ENCODE data around the gene DDR1. TPM values are rescaled to one million over a fixed set of nuclear protein-coding genes. Genes with fewer than 3 reads are reported as not detected.
"Not testable (repeated sequence)": the region's sequence is repeated elsewhere in the genome, so short reads cannot be mapped to it uniquely, and the experiment has no call there.

DDR1 gene
- total RNA-seq, 1 donor from 2014 or later, result 20.1 TPM

DNA sequence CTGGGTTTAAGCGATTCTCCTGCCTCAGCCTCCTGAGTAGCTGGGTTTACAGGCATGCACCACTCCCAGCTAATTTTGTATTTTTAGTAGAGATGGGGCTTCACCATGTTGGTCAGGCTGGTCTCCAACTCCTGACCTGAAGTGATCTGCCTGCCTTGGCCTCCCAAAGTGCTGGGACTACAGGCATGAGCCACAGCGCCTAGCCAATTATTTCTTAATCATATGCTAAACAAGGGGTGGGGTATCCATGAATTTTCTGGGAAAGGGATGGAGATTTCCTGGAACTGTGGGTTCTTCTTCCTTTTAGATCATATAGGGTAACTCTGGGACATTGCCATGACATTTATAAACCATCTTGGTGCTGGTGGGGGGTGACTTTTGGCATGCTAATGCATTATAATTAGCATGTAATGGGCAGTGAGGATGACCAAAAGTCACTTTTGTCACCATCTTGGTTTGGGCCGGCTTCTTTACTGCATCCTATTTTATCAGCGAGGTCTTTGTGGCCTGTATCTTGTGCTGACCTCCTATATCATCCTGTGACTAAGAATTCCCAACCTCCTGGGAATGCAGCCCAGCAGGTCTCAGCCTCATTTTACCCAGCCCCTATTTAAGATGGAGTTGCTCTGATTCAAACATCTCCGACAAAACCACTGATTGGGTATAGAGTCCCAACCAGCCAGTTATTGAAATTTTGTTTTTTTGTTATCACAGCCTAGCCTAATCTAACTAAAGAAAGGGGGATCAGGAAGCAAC, 29.9 kb upstream of the DDR1 start:
- intact Hi-C loops (cut with micrococcal nuclease), result no loop called here

DNA sequence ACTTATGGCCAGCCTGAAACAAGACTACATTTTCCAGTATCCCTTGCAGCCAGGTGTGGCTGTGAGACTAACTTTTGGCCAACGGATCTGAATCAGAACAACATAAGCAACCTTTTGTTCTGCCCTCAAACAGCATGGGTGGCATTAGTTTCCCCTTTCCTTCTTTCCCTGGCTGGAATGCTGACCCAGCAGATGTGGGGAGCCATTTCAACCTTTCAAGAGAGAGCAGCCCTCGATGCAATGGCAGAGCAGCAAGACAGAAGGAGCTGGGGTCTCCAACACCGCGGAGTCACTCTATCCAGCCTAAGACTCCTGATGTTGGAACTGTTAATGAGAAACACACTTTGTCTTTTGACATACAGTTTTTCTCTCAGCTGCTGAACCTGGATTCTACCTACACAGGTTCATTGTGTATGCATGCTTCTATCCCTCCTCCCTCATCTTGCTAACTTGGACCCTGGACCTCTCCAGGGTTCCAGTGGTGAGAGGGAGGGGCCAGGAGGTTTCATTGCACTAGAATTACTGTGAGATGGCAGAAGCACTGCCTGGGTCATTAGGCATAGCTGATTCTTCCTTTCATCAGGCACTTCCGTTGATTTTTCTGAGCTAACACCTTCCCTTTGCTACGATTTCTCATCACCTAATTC, 28.8 kb upstream of the DDR1 start:
- intact Hi-C loops (cut with micrococcal nuclease), result no loop called here

DNA sequence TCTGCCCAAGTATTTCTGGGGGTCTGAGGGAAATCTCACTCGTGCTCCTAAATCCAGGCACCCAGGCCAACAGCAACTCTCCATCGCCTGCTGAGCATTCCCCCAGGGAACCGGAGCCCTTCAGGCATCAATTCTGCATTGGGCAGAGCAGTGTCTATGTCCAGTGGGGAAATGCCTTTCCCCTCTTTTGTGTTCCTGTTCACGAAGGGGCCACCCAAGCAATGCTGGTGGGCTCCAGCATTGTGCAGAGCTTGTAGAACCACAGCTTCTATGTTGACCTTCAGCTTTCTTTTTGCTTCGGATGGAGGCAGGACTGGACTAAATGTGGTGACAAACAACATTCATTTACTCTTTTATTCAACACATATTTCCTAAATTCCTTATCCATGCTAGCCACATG, 27.2 kb upstream of the DDR1 start:
- intact Hi-C loops (cut with micrococcal nuclease), result no loop called here

DNA sequence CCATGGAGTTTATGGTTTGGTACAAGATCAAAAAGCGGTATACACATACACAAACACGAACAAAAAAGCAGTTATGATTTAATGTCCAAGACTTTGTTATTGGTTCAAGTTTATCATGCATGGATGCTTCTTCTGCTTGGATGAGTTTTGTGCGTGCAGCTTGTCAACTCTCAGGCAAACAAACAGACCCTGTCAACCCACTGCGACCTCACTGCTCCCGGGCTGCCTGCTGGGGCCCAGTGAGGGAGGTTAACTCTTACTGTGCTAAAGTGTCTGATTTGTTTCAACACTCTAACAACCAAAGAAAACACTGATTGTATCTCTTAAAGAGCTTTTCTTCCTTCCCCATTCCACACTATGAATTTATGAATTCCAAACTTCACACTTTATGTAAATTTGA, 26.8 kb upstream of the DDR1 start:
- intact Hi-C loops (cut with micrococcal nuclease), result no loop called here

DNA sequence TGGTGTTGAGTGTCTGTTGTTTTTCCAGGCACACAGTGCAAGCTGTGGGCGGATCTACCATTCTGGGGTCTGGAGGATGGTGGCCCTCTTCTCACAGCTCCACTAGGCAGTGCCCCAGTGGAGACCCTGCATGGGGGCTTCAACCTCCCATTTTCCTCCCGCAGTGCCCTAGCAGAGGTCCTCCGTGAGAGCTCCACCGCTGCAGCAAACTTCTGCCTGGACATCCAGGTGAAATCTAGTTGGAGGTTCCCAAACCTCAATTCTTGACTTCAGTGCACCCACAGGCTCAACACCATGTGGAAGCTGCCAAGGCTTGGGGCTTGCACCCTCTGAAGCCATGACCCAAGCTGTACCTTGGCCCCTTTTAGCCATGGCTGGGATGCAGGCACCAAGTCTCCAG, 24.6 kb upstream of the DDR1 start:
- intact Hi-C loops (cut with micrococcal nuclease), result not testable (repeated sequence)

DNA sequence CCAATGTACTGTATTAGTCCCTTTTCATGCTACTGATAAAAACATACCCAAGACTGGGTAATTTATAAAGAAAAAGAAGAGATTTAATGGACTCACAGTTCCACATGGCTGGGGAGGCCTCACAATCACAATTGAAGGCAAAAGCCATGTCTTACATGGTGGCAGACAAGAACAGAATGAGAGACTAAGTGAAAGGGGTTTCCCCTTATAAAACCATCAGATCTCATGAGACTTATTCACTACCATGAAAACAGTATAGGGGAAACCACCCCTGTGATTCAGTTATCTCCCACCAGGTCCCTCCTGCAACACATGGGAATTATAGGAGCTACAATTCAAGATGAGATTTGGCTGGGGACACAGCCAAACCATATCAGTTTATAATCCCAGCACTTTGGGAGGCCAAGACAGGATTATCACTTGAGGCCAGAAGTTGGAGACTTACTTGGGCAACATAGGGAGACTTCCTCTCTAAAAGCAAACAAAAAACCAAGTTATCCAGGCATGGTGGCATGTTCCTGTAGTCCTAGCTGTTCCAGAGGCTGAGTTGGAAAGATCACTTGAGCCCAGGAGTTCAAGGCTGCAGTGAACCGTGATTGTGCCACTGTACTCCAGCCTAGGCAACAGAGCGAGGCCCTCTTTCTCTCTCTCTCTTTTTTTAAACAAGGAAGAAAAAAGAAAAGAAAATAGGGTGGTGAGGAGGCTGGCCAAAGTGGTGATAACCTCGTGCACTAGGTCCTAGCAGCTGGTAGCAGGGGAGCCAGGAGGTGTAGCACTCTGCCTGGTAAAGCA, 22.9 kb upstream of the DDR1 start:
- intact Hi-C loops (cut with micrococcal nuclease), result no loop called here

DNA sequence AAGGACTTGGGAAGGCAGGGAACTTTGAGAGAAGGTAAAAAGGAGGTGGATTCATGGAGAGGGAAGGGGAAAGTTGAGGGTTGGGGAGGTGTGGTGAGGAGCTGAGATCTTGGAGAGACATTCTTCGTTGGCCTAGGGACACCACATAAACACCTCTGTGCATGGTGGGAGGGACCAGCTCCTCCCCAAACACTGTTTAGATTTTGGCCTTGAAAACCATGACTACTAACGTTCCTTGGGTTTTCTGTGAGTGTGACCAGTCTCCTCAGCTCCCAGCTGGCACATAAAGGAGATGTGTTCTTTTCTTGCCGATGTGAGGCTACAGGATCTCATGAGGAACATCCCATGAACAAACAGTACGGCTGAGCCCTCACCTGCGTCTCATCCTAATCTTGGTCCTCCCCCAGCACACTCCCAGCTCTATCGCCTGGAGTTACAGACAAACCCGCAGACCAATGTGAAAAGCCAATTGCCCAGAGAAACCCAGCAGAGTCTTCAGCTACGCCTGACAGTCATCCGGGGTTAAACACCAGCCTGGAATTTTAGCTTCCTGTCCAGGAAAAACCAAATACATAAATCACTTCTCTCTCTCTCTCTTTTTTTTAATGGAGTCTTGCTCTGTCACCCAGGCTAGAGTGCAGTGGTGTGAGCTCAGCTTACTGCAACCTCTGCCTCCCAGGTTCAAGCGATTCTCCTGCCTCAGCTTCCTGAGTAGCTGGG, 22.0 kb upstream of the DDR1 start:
- intact Hi-C loops (cut with micrococcal nuclease), result no loop called here

DNA sequence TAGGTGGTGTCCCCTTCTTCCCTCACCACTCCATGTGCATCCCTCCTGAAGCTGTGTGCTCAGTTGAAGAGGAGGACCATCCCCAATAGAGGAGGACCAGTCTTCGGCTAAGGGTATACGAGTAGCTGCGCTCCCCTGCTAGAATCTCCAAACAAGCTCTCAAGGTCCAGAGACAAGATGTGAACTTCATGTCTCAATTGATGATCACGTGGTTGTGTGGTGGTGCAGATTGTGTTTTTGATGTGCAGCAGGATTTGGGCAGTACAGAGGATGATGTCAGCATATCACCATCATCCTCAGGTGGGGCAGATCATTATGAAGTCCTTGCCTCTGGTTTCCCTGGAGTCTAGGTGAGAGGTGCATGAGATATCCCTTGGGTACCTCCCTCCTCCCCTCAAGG, 20.0 kb upstream of the DDR1 start:
- intact Hi-C loops (cut with micrococcal nuclease), result no loop called here

DNA sequence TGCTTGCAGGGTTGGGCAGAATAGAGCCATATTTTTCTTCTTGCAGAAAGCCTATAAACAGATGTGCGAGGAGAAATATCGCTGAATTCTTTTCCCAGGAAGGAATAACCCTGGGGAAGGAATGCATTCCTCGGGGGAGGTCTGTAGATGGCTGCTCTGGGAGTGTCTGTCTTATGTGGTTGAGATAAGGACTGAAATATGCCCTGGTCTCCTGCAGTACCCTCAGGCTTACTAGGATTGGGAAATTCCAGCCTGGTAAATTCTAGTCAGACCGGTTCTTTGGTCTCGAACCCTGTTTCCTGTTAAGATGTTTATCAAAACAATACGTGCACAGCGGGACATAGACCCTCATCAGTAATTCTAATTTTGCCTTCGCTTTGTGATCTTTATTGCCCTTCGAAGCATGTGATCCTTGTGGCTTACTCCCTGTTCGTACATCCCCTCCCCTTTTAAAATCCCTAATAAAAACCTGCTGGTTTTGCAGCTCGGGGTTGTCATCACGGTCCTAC, 15.0 kb upstream of the DDR1 start:
- intact Hi-C loops (cut with micrococcal nuclease), result not testable (repeated sequence)

DNA sequence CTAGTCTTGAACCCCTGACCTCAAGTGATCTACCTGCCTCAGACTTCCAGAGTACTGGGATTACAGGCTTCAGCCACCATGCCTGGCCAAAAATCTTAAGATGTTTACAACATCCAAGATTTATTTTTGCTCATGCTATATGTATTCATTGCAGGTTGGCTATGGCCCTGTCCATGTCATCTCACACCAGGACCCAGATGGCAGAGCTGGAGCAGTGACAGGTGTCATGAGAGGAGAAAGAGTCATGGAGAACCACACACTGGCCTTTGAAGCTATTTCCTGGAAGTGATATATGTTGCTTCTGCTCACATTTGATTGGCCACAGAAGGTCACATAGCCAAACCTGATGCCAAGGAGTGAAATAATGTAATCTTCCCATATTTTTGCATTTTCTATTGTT, 13.8 kb upstream of the DDR1 start:
- intact Hi-C loops (cut with micrococcal nuclease), result loop anchor here (10.0 kb wide), 1 partner anchor 386 kb away; the partner anchor contains the start of gene HLA-E

DNA sequence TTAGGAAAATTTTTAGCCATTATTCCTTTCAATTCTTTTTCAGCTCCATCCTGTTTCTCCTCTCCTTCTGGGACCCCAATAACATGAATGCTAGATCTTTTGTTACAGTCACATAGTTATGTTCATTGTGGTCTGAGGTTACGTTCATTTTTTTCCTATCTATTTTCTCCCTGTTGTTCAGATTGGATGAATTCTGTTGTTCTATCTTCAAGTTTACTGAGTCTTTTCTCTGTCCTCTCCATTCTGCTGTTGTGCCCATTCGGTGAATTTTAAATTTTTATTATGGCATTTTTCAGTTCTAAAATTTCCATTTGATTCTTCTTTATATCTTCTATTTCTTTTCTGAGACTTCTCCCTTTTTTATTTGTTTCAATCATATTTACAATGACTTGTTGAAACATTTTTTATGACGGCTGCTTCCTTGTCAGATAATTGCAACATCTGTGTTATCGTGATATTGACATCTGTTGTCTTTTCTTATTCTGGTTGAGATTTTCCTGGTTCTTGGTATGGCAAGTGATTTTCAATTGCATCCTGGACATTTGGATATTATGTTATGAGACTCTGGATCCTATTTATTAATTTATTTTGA, 12.6 kb upstream of the DDR1 start:
- intact Hi-C loops (cut with micrococcal nuclease), result loop anchor here (10.0 kb wide), 1 partner anchor 387 kb away; the partner anchor contains the start of gene HLA-E

DNA sequence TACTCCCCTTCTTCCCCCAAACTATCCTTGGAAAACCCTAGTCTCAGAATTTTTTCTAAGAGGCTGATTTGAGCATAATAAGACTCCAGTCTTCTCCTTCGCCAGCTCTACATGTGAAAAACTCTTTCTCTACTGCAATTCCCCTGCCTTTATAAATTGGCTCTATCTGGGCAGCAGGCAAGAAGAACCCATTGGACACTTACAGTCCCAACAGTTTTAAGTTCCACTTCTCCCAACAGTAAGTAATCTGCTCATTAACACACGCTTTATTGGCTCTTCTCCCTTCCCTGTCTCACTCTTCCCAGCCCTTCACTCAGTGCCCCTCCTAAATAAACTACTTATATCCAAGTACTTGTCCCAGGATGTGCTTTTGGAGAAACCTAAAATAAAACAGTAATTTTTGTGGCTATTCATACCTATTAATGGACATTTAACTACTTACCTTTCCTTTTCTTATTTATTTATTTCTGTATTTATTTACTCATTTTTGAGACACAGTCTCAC, 11.1 kb upstream of the DDR1 start:
- intact Hi-C loops (cut with micrococcal nuclease), result loop anchor here (10.0 kb wide), 1 partner anchor 388 kb away; the partner anchor contains the start of gene HLA-E

DNA sequence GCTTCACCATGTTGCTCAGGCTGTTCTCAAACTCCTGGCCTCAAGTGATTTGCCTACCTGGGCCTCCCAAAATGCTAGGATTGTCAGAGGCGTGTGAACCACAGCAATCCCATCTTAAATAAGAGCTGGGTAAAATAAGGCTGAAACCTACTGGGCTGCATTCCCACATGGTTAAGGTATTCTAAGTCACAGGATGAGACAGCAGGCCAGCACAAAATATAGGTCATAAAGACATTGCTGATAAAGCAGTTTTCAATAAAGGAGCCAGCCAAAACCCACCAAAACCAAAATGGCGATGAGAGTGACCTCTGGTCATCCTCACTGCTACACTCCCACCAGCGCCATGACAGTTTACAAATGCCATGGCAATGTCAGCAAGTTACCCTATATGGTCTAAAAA, 10.5 kb upstream of the DDR1 start:
- intact Hi-C loops (cut with micrococcal nuclease), result loop anchor here (10.0 kb wide), 1 partner anchor 389 kb away; the partner anchor contains the start of gene HLA-E

DNA sequence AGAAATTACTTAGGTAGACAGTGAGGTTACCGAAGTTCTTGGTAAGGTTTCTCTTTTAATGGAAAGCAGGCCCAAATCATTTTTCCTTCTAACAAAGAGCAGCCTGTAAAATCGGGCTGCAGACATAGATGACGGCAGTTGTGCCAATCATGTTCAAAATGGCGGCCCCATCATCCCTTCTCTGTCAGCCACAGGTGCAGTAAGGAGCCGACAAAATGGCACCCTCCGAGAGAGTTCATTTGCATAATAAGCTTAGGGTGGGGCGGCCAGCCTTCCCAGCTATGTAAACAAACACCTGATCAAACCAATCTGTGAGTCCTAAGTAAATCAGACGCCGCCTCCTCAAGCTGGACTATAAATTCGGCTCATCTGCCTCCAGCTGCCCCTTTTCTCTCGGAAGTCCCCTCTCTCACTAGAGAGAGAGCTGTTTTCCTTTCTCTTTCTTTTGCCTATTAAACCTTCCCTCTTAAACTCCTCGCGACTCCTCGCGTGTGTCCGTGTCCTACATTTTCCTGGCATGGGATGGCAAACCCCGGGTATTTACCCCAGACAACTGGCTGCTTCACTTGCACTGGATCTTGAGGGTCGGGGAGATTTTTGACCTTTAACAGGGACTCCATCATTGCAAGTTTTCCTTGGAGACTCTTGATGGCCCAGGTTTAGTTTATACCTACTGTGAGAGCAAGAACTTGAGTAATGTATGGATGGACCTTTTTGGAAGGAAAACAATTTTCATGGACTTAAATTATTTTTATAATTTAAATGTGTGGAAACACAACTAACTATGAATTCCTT, 8.9 kb upstream of the DDR1 start:
- intact Hi-C loops (cut with micrococcal nuclease), result loop anchor here (10.0 kb wide), 1 partner anchor 391 kb away; the partner anchor contains the start of gene HLA-E

DNA sequence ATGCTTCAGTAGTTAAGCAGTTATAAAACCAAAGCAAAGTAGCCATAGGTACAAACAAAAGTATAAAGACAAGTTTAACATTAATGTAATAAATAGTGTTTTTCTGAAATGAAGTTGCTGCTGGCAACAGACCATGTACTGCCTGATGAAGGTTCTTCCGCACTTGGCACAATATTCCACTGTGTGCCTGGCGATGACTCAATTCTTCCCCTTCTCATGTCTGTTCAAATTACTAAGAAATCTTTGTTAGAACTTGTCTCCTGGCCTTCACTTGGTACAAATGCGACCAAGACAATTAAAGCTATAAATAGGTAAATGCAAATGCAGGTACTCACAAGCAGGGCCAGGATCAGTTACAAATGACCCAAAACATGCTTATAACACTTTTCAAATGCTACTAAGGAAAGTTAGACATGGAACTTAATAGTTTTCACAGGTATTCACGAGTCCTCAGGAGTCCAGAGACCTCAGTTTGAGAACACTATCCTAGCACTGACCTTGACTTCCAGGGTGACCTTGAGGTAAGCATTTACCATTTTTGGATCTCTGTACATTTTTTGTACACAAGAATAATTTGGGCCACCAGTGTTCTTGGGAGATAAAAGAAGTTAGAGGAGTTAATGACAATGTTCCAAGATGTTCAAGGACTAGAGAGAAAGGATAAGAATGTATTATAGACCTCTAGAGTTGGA, 8.1 kb upstream of the DDR1 start:
- intact Hi-C loops (cut with micrococcal nuclease), result loop anchor here (10.0 kb wide), 1 partner anchor 391 kb away; the partner anchor contains the start of gene HLA-E

DNA sequence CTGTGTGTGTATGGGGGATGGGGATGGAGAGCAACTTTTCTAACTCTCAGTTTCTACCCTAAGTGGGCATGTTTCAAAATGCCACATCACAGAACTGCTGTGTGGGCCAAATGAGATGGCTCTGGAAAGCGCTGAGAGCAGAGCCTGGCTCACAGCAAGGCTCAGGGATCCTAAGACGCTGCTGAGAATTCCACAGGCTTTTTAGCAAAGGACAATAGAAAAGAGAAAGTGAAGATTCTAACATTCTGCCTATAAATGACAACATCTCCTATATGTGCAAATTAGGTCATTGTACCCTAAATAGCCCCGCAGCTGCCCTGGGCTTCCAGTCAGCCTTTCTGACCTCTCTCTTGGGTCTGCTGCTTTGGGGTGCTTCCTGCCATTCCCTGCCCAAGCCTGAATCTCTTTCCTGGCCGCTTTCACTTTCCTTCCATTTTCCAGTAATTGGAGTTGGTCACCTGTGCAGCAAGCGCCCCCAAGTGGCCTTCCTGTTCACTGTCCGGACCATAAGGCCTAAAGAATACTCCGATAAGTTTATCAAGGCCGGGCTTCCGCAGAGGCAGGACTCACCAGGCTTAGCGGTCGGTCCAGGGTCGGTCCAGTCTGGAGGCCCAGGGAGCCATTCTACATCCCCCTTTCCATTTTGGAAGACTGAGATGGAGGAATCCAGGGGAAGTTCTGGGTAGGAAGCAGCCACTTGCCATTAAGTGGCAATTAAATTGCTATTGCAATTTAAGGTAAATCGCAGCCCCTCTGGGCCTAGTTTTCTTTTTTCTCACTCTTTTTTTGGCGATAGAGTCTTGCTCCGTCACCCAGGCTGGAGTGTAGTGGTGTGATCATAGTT, 6.7 kb upstream of the DDR1 start:
- intact Hi-C loops (cut with micrococcal nuclease), result loop anchor here (1.0 to 10.0 kb wide), 6 partner anchors 49 to 393 kb away; partner anchors contain the start of genes HLA-E and IER3

DNA sequence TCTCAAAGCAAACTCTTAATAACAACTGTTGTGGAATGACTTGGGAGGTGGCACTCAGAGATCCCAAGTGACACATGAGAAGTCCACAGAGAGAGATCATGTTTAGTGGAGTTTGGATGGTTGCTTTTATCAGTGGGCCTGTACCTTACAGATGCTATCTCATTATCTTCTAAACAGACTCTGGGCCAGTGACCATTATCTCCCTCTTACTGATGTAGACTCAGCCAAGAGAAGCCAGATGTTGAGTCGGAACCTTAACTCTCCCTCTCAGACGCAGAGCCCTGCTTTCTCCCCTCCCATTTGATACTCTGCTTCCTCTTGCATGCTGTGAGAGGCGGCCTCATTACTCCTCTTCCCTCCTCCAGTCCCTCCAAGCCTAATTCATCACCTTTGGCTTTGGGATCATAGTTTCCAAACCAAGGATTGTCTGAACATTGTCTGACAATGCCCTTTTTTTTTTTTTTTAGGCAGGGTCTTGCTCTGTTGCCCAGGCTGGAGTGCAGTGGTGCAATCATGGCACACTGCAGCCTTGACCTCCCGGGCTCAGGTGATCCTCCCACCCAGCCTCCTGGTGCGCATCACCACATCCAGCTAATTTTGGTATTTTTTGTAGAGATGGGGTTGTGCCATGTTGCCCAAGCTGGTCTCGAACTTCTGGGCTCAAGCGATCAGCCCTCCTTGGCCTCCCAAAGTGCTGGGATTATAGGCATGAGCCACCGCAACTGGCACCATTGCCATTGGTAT, 4.5 kb upstream of the DDR1 start:
- intact Hi-C loops (cut with micrococcal nuclease), result loop anchor here (10.0 kb wide), 1 partner anchor 395 kb away; the partner anchor contains the start of gene HLA-E
